OCI-LY3 (cell line): ENCODE data around the gene PNRC2.

Source experiments
- H2AFZ ChIP-seq: fragments of 200-600, 300-600 bp; shearing (Covaris generic); 2 replicates; pipeline ENCODE4 v1.6.0; 2014; ENCODE audit warnings: antibody characterized with exemption, low read depth, low read length
- H3K27ac ChIP-seq: fragments of 200-600, 300-600 bp; sonication (generic); 2 replicates; pipeline ENCODE4 v1.5.1; 2014; ENCODE audit warnings: mild to moderate bottlenecking, low read length, moderate library complexity, mixed read lengths
- H3K27me3 ChIP-seq: fragments of 200-600, 300-600 bp; sonication (generic); 2 replicates; pipeline ENCODE4 v1.6.1; 2014; ENCODE audit warnings: low read depth, low read length, mixed read lengths
- H3K36me3 ChIP-seq: fragments of 200-600, 300-600 bp; sonication (generic); replicated peaks from 2 replicates; pipeline ENCODE3; 2014; ENCODE audit warnings: low read depth, low read length, mixed read lengths
- H3K4me1 ChIP-seq: fragments of 300-600, 200-600 bp; sonication (generic); 2 replicates; pipeline ENCODE4 v1.6.1; 2014; ENCODE audit warnings: low read length, mixed read lengths
- H3K4me2 ChIP-seq: fragments of 200-600, 300-600 bp; sonication (generic); 2 replicates; pipeline ENCODE4 v1.6.1; 2014; ENCODE audit warnings: low read length, mixed read lengths
- H3K4me3 ChIP-seq: fragments of 300-600, 200-600 bp; sonication (generic); 2 replicates; pipeline ENCODE4 v1.5.1; 2014; ENCODE audit warnings: antibody characterized with exemption, mild to moderate bottlenecking, low read length, moderate library complexity
- H3K79me2 ChIP-seq: fragments of 300-600, 200-600 bp; shearing (Covaris generic); 2 replicates; pipeline ENCODE4 v1.6.1; 2014; ENCODE audit warnings: mild to moderate bottlenecking, low read length, mixed read lengths
- H3K9ac ChIP-seq: fragments of 300-600, 200-600 bp; shearing (Covaris generic); 2 replicates; pipeline ENCODE4 v1.6.0; 2014; ENCODE audit warnings: mild to moderate bottlenecking, low read length, moderate library complexity
- H3K9me3 ChIP-seq: fragments of 200-600, 300-600 bp; shearing (Covaris generic); 2 replicates; pipeline ENCODE4 v1.6.1; 2014; ENCODE audit warnings: low read length, mixed read lengths; ENCODE audit not compliant: insufficient read depth
- H4K20me1 ChIP-seq: fragments of 200-600, 300-600 bp; sonication (generic); 2 replicates; pipeline ENCODE4 v1.6.1; 2016; ENCODE audit warnings: low read length, mixed read lengths; ENCODE audit not compliant: insufficient read depth
- EZH2phosphoT487 ChIP-seq: fragments of 200-600 bp; shearing (Covaris generic); IDR thresholded peaks from 2 replicates; pipeline ENCODE4 v1.6.1; 2018; ENCODE audit warnings: antibody characterized with exemption, mixed run types, low read depth
- TF ChIP-seq, protein P1 (sequence below): fragments of 200-600, 300-600 bp; sonication (generic); IDR thresholded peaks from 2 replicates; pipeline ENCODE4 v1.5.1; 2014; ENCODE audit warnings: antibody characterized with exemption, low read length, low read depth

PNRC2 gene

GRCh38 chr1:23959461-23960290 lies at the start of gene PNRC2:
Gene PNRC2 (plus strand): TSS chr1:23959828. CDS start chr1:23961458, 1,630 bp downstream.
- TF ChIP-seq, protein P1, sequence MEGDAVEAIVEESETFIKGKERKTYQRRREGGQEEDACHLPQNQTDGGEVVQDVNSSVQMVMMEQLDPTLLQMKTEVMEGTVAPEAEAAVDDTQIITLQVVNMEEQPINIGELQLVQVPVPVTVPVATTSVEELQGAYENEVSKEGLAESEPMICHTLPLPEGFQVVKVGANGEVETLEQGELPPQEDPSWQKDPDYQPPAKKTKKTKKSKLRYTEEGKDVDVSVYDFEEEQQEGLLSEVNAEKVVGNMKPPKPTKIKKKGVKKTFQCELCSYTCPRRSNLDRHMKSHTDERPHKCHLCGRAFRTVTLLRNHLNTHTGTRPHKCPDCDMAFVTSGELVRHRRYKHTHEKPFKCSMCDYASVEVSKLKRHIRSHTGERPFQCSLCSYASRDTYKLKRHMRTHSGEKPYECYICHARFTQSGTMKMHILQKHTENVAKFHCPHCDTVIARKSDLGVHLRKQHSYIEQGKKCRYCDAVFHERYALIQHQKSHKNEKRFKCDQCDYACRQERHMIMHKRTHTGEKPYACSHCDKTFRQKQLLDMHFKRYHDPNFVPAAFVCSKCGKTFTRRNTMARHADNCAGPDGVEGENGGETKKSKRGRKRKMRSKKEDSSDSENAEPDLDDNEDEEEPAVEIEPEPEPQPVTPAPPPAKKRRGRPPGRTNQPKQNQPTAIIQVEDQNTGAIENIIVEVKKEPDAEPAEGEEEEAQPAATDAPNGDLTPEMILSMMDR, result no peak
- no peak for TF ChIP-seq EZH2phosphoT487
- Histone ChIP-seq H3K4me3 (peak within 1 kb of the TSS; percentile 100), H3K27ac (peak within 1 kb of the TSS; percentile 96), H3K4me2 (peak within 1 kb of the TSS; percentile 85), H3K9ac (peak within 1 kb of the TSS; percentile 100), H3K27me3 (no peaks in the 10 kb centered on the region), H3K9me3 (no peaks in the 10 kb centered on the region), H3K4me1 (peaks cover 35% of the 10 kb centered on the region), H3K36me3 (peaks cover 12% of the 10 kb centered on the region), H2AFZ (no peak within 1 kb of the TSS), H3K79me2 (peaks cover 37% of the 10 kb centered on the region), H4K20me1 (0 out of 2 replicates have a peak, but pooled peaks cover 8% of the 10 kb centered on the region)

DNA sequence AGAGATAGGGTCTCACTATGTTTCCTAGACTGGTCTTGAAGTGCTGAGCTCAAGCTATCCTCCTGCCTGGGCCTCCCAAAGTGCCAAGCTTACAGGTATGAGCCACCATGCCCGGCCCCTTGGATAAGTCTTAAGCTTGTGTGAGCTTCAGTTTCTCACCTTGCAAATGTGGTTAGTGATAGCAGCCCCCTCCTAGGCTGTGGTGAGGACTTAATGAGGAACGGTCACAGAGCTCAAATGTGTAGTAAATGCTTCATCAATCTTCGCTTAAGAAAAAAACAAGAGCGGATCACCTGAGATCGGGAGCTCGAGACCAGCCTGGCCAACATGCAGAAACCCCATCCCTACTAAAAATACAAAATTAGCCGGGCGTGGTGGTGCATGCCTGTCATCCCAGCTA lies 49.5 kb upstream of the PNRC2 start:
- Histone ChIP-seq H3K4me3 (peak overlapping the region; percentile 88), H3K36me3 (peaks cover 21% of the 10 kb centered on the region), H3K4me2 (peak overlapping the region; percentile 87), H3K4me1 (peaks cover 91% of the 10 kb centered on the region), H3K27me3 (no peaks in the 10 kb centered on the region), H3K9me3 (no peaks in the 10 kb centered on the region; the same call in 1 of the 2 replicates), H3K27ac (peak overlapping the region; percentile 98), H3K79me2 (peaks cover 88% of the 10 kb centered on the region), H2AFZ (no peak overlapping the region), H4K20me1 (no peaks in the 10 kb centered on the region; the same call in 1 of the 2 replicates), H3K9ac (peak overlapping the region; percentile 92)
- TF ChIP-seq, protein P1, result no peak
- no peak for TF ChIP-seq EZH2phosphoT487

- no peak overlapping the region for H2AFZ ChIP-seq
Observed at GRCh38 chr1:23910553-23911246, 48.9 kb upstream of the PNRC2 start.

More at GRCh38 chr1:23910553-23911246, 48.9 kb upstream of the PNRC2 start:
- TF ChIP-seq EZH2phosphoT487, result no peak
- TF ChIP-seq, protein P1, result no peak
- H3K27ac ChIP-seq, result peak overlapping the region; percentile 98
- H3K9me3 ChIP-seq, result no peaks in the 10 kb centered on the region; the same call in 1 of the 2 replicates
- H3K36me3 ChIP-seq, result peaks cover 20% of the 10 kb centered on the region
- peak overlapping the region; percentile 92 for H3K9ac ChIP-seq
- peaks cover 82% of the 10 kb centered on the region for H3K79me2 ChIP-seq
- H4K20me1 ChIP-seq, result no peaks in the 10 kb centered on the region; the same call in 1 of the 2 replicates
- no peaks in the 10 kb centered on the region for H3K27me3 ChIP-seq
- peaks cover 91% of the 10 kb centered on the region for H3K4me1 ChIP-seq
- peak overlapping the region; percentile 87 for H3K4me2 ChIP-seq
- H3K4me3 ChIP-seq, result peak overlapping the region; percentile 88
